GM12864 (cell line): Measurements from ENCODE around the gene TRRAP.

Experiments
- DNase-seq: peaks from one replicate; pipeline ENCODE4 v3.0.0-alpha.2; 2011; ENCODE audit warnings: low read depth
- H3K4me3 ChIP-seq: 2 replicates; pipeline ENCODE4 v1.5.1; 2011; ENCODE audit warnings: mild to moderate bottlenecking, low read depth, low read length, control low read depth
- TF ChIP-seq, protein P1 (sequence below): IDR thresholded peaks from 2 replicates; pipeline ENCODE4 v1.5.1; 2011; ENCODE audit warnings: low read depth, mild to moderate bottlenecking, moderate library complexity, low read length, control low read depth, inconsistent platforms; ENCODE audit errors: missing control alignments

TRRAP gene

DNA sequence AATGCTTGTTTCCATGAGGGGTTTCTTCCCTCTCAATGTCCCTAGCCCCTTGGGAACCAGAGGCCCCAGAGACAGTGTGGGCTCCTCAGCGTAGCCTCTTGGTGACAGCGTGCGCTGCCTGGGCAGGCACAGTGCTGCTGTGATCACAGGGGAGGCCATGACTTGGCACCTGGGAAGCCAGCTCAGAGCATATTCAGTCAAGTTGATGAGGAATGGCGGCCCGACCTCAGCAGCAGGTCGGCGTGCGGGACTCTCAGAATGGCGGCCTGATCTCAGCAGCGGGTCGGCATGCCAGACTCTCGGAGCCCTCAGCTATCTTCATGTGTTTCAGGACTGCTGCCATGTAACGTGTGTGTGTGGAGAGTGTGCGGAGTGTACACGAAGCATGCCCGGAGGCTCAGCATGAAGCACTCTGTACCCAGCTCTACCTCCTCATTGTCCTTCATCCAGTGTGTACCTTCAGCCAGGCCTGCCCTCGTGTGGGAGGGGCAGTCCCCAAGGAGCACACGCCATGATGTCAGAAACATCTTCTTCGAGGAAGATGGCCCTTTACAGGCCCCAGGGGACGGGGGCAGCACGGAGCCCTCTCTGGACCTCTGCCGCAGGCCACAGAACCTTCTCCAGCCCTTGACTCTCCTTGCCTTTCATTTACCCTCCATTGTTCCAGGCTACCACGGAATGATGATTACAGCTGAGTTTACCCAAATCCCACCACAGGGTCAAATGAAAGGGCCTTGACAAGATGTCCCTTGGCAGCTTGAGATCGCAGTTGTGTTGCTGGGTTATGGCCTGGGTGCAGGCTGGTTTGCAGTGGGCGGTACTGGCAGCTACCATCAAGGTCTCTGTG lies 135.2 kb downstream of the TRRAP start:
- TF ChIP-seq, protein P1, sequence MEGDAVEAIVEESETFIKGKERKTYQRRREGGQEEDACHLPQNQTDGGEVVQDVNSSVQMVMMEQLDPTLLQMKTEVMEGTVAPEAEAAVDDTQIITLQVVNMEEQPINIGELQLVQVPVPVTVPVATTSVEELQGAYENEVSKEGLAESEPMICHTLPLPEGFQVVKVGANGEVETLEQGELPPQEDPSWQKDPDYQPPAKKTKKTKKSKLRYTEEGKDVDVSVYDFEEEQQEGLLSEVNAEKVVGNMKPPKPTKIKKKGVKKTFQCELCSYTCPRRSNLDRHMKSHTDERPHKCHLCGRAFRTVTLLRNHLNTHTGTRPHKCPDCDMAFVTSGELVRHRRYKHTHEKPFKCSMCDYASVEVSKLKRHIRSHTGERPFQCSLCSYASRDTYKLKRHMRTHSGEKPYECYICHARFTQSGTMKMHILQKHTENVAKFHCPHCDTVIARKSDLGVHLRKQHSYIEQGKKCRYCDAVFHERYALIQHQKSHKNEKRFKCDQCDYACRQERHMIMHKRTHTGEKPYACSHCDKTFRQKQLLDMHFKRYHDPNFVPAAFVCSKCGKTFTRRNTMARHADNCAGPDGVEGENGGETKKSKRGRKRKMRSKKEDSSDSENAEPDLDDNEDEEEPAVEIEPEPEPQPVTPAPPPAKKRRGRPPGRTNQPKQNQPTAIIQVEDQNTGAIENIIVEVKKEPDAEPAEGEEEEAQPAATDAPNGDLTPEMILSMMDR: no peak
- no peak for DNase-seq

DNA sequence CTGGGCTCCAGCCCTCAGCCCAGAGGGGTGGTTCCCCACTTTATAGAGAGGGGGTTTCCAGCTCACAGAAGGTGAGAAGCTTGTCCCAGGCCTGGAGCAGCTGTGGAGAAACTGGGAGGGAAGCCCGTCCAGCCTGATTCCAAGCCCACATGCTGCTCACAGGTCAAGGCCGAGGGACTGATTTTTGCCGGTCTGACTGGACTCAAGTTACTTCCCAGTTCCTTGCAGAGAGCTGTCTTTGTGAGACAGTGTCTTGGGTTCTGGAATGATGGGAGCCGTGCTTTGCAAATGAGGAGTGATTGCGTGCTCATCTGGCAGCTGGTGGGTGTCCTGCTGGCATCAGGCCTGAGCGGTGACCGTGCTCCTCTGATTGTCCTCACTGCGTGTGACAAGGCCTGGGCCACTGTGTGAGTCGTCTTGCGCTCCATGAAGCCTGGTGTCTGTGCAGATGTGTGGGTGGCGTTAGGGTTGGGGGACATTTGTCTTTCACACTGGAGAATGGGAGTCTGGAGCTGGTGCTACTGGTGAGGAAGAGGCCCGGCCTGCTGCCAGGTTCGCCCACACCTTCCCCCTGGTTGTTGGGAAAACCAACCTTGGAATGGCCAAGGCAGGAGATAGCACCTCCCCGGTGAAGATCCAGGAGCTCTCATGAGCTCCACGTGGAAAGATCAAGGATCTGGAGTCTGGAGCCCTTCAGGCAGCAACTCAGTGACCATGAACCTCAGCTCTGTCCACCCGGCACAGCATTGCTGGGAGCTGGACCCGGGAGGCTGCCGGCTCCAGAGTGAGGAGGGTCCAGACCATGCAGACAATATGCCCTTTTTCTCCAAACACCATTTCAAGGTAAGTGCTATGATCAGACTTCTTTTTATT lies 136.0 kb downstream of the TRRAP start:
- no peak for DNase-seq
- TF ChIP-seq, protein P1: no peak
- no peak overlapping the region for H3K4me3 ChIP-seq

More for the DNA sequence above, 135.2 kb downstream of the TRRAP start:
- H3K4me3 ChIP-seq: no peak overlapping the region

GRCh38 chr7:99016196-99016595 lies 137.9 kb downstream of the TRRAP start:
- TF ChIP-seq, protein P1: no peak
- no peak for DNase-seq
- no peak overlapping the region for H3K4me3 ChIP-seq

DNA sequence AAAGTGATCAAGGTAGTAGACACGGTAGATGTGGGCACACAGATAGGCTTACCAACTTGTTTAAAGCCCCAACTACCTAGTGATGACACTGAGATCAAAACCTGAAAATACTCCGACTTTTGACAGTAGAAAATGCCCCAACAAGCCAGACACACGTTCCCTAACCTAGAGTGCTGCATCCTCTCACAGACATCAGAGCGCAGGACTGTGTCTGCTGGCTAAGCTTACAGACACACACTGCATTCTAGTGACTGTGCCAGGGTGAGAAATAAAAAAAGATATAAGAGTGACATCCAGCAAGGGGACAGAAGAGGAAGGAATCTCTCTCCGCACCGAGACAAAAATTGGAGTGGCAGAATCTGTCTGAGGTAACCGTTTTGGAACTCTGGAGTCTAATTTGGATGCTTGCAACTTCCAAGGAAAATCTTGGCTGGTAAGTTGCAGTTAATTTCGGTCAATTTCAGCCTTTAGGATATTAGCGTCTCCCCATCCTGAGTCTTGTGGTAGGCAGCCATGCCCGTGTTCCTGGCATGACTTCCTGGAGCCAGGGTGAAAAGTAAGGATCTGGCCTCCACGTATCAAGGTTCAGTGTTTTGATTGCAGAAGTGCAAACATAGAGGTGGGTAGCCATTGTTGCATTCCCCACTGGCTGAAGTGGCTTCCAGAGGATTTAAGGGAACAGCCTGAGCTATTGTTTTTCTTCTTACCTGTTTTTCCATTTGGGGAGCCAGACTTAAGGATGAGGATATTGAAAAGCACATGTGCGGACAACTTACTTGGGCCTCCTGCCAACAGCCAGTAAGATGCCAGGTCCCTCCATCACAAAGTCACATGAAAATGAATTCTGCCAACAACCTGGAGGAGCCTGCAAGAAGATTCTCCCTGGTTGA lies 141.4 kb downstream of the TRRAP start:
- no peak for DNase-seq
- H3K4me3 ChIP-seq: no peak overlapping the region
- TF ChIP-seq, protein P1: no peak

DNA sequence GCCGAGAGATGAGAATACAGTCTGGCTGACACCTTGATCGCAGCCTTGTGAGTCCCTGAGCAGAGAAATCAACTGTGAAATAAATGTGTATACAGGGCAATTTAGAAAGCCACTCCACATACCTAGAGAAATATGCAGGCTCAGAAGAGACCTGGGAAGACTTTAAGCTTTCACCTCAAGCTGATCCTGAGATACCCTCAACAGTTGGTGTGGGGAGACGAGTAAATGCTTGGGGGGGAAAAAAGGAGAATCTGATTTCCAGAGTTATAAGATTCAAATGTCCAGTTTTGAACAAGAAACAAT lies 142.0 kb downstream of the TRRAP start:
- DNase-seq: no peak
- TF ChIP-seq, protein P1: no peak

GRCh38 chr7:99021941-99022560 lies 143.7 kb downstream of the TRRAP start:
- no peak for DNase-seq
- no peak overlapping the region for H3K4me3 ChIP-seq
- TF ChIP-seq, protein P1: no peak

More for the DNA sequence above, 142.0 kb downstream of the TRRAP start:
- no peak overlapping the region for H3K4me3 ChIP-seq
